Calu3 (cell line): ENCODE results near the gene EFCAB5. TPM values are rescaled to one million over a fixed set of nuclear protein-coding genes. Genes with fewer than 3 reads are reported as not detected.
"Not testable (repeated sequence)": the region's sequence is repeated elsewhere in the genome, so short reads cannot be mapped to it uniquely, and the experiment has no call there.

Experiments used
- BruUV-seq: library from RNA; stranded (reverse); fragments of 400-500 nt; replicated peaks from 2 replicates; lab custom pipeline; 2021; lab: Mats Ljungman, UMichigan
- CTCF ChIA-PET: fragments of 300-600 bp; sonication (Branson Sonifier 250); formaldehyde crosslinking; loops from one replicate; lab custom pipeline; 2022; ENCODE audit warnings: antibody characterized with exemption; lab: Charles Lee
- DNase-seq: peaks from one replicate; pipeline ENCODE4 v3.0.0; 2022
- H3K27ac Mint-ChIP-seq: one replicate; pipeline ENCODE4 v1.8.0; 2022; ENCODE audit warnings: mixed read lengths; ENCODE audit not compliant: unreplicated experiment
- H3K27me3 Mint-ChIP-seq: one replicate; pipeline ENCODE4 v1.8.0; 2022; ENCODE audit warnings: mixed read lengths; ENCODE audit not compliant: unreplicated experiment
- H3K36me3 Mint-ChIP-seq: one replicate; pipeline ENCODE4 v1.8.0; 2022; ENCODE audit warnings: mild to moderate bottlenecking, moderate library complexity, mixed read lengths; ENCODE audit not compliant: insufficient read depth, unreplicated experiment
- H3K4me1 Mint-ChIP-seq: one replicate; pipeline ENCODE4 v1.8.0; 2022; ENCODE audit warnings: mild to moderate bottlenecking, low read depth, mixed read lengths; ENCODE audit not compliant: unreplicated experiment
- H3K4me3 Mint-ChIP-seq: one replicate; pipeline ENCODE4 v1.8.0; 2022; ENCODE audit warnings: mild to moderate bottlenecking, low read depth, moderate library complexity, mixed read lengths; ENCODE audit not compliant: unreplicated experiment
- H3K9me3 Mint-ChIP-seq: one replicate; pipeline ENCODE4 v1.8.0; 2022; ENCODE audit warnings: low read depth, mixed read lengths; ENCODE audit not compliant: unreplicated experiment
- CTCF ChIP-seq: fragments of 200-600 bp; IDR thresholded peaks from one replicate; pipeline ENCODE4 v1.8.0; 2022; ENCODE audit warnings: antibody characterized with exemption; ENCODE audit not compliant: unreplicated experiment
- intact Hi-C: fragments of 100-400 bp; cut with micrococcal nuclease; formaldehyde crosslinking; loops from one replicate; pipeline ENCODE4 v1.10.0; 2022; ENCODE audit not compliant: unreplicated experiment
- total RNA-seq: library from RNA; stranded (reverse); gene quantifications from 2 replicates; pipeline ENCODE4 v1.2.3, GENCODE V29; 2022

Gene EFCAB5
- total RNA-seq, 1 experiment from 2014 or later = 0.50 TPM

DNA sequence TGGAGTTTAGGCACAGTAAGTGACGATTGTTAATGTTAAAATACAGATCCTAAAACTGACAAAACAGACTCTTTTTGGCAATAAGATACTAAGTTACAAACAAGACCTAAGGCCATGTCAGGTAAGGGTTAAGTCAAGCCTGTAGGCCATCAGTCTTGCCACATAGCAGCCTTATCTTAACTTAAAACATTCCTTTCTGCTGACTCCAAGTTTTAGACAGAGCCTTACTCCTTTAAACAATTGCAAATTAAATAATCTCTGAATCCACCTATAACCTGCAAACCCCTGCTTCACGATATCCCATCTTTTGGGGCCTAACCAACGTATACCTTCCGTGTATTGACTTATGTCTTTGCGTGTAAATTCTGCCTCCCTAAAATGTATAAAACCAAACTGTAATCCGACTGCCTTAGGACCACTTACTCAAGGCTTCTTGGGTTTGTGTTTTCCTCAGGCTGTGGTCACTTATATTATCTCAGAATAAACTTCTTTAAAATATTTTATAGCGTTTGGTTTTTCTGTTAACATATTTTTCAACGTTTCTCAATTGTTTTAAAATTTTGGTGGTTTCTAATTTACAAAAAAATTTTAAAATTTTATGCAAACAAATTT is 64.4 kb downstream of the EFCAB5 start:
- Mint-ChIP-seq H3K9me3 (no peaks in the 10 kb centered on the region), H3K4me1 (peaks cover 14% of the 10 kb centered on the region), H3K36me3 (no peaks in the 10 kb centered on the region), H3K27ac (no peak overlapping the region), H3K27me3 (no peaks in the 10 kb centered on the region), H3K4me3 (peak overlapping the region; percentile 25)
- DNase-seq = no peak
- no TSS peak for BruUV-seq
- CTCF ChIA-PET = no interaction called here
- intact Hi-C loops = loop anchor here (10.0 kb wide), 1 partner anchor 201 kb away; no protein-coding TSS in a partner anchor
- no peak for TF ChIP-seq CTCF

GRCh38 chr17:30011934-30012333 is 70.5 kb downstream of the EFCAB5 start:
- H3K27ac Mint-ChIP-seq, H3K4me3 Mint-ChIP-seq, DNase-seq, CTCF ChIA-PET, intact Hi-C loops, H3K4me1 Mint-ChIP-seq, H3K36me3 Mint-ChIP-seq, H3K9me3 Mint-ChIP-seq, BruUV-seq: not testable (repeated sequence)
- peaks cover 32% of the 10 kb centered on the region for H3K27me3 Mint-ChIP-seq

GRCh38 chr17:30021708-30022317 is 80.4 kb downstream of the EFCAB5 start:
- no peak overlapping the region for H3K27ac Mint-ChIP-seq
- no peaks in the 10 kb centered on the region for H3K4me1 Mint-ChIP-seq
- no peaks in the 10 kb centered on the region for H3K27me3 Mint-ChIP-seq
- H3K36me3 Mint-ChIP-seq = no peaks in the 10 kb centered on the region
- no peak overlapping the region for H3K4me3 Mint-ChIP-seq
- no peaks in the 10 kb centered on the region for H3K9me3 Mint-ChIP-seq
- intact Hi-C loops = loop anchor here (1.0 to 5.0 kb wide), 4 partner anchors 89 to 441 kb away; no protein-coding TSS in a partner anchor
- peak; percentile 41 for DNase-seq
- peak; percentile 38 for TF ChIP-seq CTCF
- BruUV-seq = no TSS peak
- CTCF ChIA-PET = interaction anchor here (0.9 to 2.0 kb wide), 6 partner anchors 71 to 382 kb away, joined by 3 to 12 read pairs (median 4); no protein-coding TSS in a partner anchor

GRCh38 chr17:30025325-30025724 is 83.9 kb downstream of the EFCAB5 start:
- BruUV-seq = not testable (repeated sequence)

GRCh38 chr17:30027676-30028075 is 86.2 kb downstream of the EFCAB5 start:
- no peaks in the 10 kb centered on the region for H3K4me1 Mint-ChIP-seq
- no peak overlapping the region for H3K4me3 Mint-ChIP-seq
- intact Hi-C loops = loop anchor here (5.0 kb wide), 1 partner anchor 65 kb away; no protein-coding TSS in a partner anchor
- H3K27ac Mint-ChIP-seq = no peak overlapping the region
- no peaks in the 10 kb centered on the region for H3K36me3 Mint-ChIP-seq
- no peak for DNase-seq
- no TSS peak for BruUV-seq
- CTCF ChIA-PET = interaction anchor here (0.6 to 0.7 kb wide), 4 partner anchors 68 to 1194 kb away, joined by 3 to 4 read pairs (median 4); no protein-coding TSS in a partner anchor
- TF ChIP-seq CTCF = no peak
- H3K9me3 Mint-ChIP-seq = no peaks in the 10 kb centered on the region
- H3K27me3 Mint-ChIP-seq = no peaks in the 10 kb centered on the region

More at GRCh38 chr17:30025325-30025724, 83.9 kb downstream of the EFCAB5 start:
- DNase-seq, CTCF ChIA-PET, H3K4me1 Mint-ChIP-seq, H3K4me3 Mint-ChIP-seq, H3K27me3 Mint-ChIP-seq, H3K9me3 Mint-ChIP-seq, H3K27ac Mint-ChIP-seq, H3K36me3 Mint-ChIP-seq: not testable (repeated sequence)
- intact Hi-C loops = loop anchor here (5.0 kb wide), 1 partner anchor 67 kb away; no protein-coding TSS in a partner anchor
